PC-9 (cell line): ENCODE results near the gene COLGALT1. TPM values are rescaled to one million over a fixed set of nuclear protein-coding genes. Genes with fewer than 3 reads are reported as not detected.
A peak's percentile ranks its signal among the peaks of the same experiment; 100 is the strongest.

ENCODE experiments used
- BruUV-seq: library from RNA; stranded (reverse); fragments of 400-500 nt; replicated peaks from 2 replicates; lab custom pipeline; 2021; lab: Mats Ljungman, UMichigan
- CTCF ChIA-PET: fragments of 300-600 bp; sonication (Branson Sonifier 250); formaldehyde crosslinking; loops from one replicate; lab custom pipeline; 2022; ENCODE audit warnings: antibody characterized with exemption; lab: Charles Lee
- POLR2A ChIA-PET: fragments of 300-600 bp; sonication (Branson Sonifier 250); formaldehyde crosslinking; loops from one replicate; lab custom pipeline; 2022; ENCODE audit warnings: antibody characterized with exemption; ENCODE audit not compliant: unreplicated experiment; lab: Charles Lee
- DNase-seq, 2 experiments: peaks; one replicate each; pipeline versions ENCODE4 v3.0.0 to v3.0.0-alpha.2; 2015 to 2022; ENCODE audit warnings: mixed read lengths in 1 of 2
- H2AFZ ChIP-seq: fragments of 200-600 bp; sonication (generic); 2 replicates; pipeline ENCODE4 v1.8.1; 2017; ENCODE audit warnings: antibody characterized with exemption
- H3F3A ChIP-seq: fragments of 200-600 bp; sonication (generic); 2 replicates; pipeline ENCODE4 v1.8.1; 2017; ENCODE audit warnings: antibody characterized with exemption, mild to moderate bottlenecking, low read depth; ENCODE audit not compliant: insufficient read depth
- H3K27ac ChIP-seq: fragments of 200-600 bp; sonication (generic); 2 replicates; pipeline ENCODE4 v1.6.1; 2016; ENCODE audit warnings: mixed run types
- H3K27me3 ChIP-seq: fragments of 200-600 bp; sonication (generic); 2 replicates; pipeline ENCODE4 v1.6.1; 2016; ENCODE audit warnings: low read depth, mixed run types; ENCODE audit not compliant: insufficient read depth
- H3K36me3 ChIP-seq: fragments of 200-600 bp; sonication (generic); 2 replicates; pipeline ENCODE4 v1.6.1; 2016; ENCODE audit warnings: low read depth, mixed run types
- H3K4me1 ChIP-seq: fragments of 200-600 bp; sonication (generic); replicated peaks from 2 replicates; pipeline ENCODE4 v1.6.1; 2016; ENCODE audit warnings: mixed run types; ENCODE audit not compliant: insufficient read depth
- H3K4me2 ChIP-seq: fragments of 200-600 bp; sonication (generic); 2 replicates; pipeline ENCODE4 v1.6.1; 2017; ENCODE audit warnings: mixed run types
- H3K4me3 ChIP-seq: fragments of 200-600 bp; sonication (generic); 2 replicates; pipeline ENCODE4 v1.6.1; 2016; ENCODE audit warnings: mixed run types
- H3K79me2 ChIP-seq: fragments of 200-600 bp; sonication (generic); 2 replicates; pipeline ENCODE4 v1.6.1; 2017; ENCODE audit warnings: low read depth, mixed run types
- H3K9me2 ChIP-seq: fragments of 200-600 bp; sonication (generic); 2 replicates; pipeline ENCODE4 v1.8.1; 2017; ENCODE audit warnings: mild to moderate bottlenecking; ENCODE audit not compliant: insufficient read depth
- H3K9me3 ChIP-seq: fragments of 200-600 bp; sonication (generic); 2 replicates; pipeline ENCODE4 v1.8.1; 2016; ENCODE audit warnings: low read depth; ENCODE audit not compliant: insufficient read depth
- H4K20me1 ChIP-seq: fragments of 200-600 bp; sonication (generic); 2 replicates; pipeline ENCODE4 v1.8.1; 2017; ENCODE audit not compliant: insufficient read depth
- EZH2 ChIP-seq: fragments of 200-600 bp; sonication (generic); IDR thresholded peaks from 2 replicates; pipeline ENCODE4 v1.8.0; 2017; ENCODE audit warnings: antibody characterized with exemption, low read depth
- intact Hi-C: fragments of 100-400 bp; cut with micrococcal nuclease; formaldehyde crosslinking; loops from one replicate; pipeline ENCODE4 v1.10.0; 2022; ENCODE audit not compliant: unreplicated experiment
- total RNA-seq: library from RNA; stranded (reverse); gene quantifications from 2 replicates; pipeline ENCODE4 v1.2.3, GENCODE V29; 2021
- TF ChIP-seq, protein P1 (sequence below): fragments of 200-600 bp; sonication (generic); conservative IDR thresholded peaks from 2 replicates; pipeline ENCODE4 v1.6.1; 2017; ENCODE audit warnings: mixed run types, antibody characterized with exemption, mild to moderate bottlenecking, moderate library complexity

The COLGALT1 gene
- total RNA-seq, 1 experiment from 2014 or later = 88.8 TPM

DNA sequence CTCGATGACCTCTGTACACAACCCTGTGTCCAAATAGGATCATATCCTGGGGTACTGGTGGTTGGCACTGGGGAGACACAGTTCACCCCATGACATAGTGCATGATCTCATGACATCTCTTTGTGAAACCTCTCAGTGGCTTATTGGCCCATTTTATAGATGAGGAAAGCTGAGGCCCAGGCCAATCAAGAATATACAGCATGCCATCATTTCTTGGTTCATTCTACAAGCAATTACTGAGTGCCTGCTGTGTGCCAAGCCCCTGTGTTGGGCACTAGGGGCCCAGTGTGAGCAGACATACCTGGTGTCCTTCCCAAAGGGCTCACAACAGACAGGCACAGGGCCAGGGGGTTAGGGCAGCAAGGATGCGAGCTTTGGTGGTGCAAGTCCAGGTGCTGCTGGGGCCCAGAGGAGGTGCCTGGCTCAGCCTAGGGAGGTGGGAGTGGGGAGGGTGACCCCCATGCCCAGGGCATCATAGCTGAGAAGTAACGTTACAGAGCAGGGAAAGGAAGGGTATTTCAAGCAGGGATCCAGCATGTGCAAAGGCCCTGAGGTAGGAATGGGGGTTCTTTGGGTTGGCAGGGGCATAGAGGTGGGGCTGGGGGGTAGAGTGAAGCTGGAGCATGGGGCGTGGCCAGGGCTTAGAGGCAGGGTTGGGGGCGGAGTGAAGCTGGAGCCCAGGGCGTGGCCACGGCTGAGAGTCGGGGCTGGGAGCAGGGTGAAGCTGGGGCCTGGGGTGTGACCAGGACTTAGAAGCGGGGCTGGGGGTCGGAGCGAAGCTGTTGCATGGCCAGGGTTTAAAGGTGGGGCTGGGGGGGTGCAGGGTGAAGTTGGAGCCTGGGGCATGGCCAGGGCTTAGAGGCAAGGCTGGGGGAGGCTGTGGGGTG lies 20.7 kb downstream of the COLGALT1 start:
- no peak for TF ChIP-seq EZH2
- TF ChIP-seq, protein P1, sequence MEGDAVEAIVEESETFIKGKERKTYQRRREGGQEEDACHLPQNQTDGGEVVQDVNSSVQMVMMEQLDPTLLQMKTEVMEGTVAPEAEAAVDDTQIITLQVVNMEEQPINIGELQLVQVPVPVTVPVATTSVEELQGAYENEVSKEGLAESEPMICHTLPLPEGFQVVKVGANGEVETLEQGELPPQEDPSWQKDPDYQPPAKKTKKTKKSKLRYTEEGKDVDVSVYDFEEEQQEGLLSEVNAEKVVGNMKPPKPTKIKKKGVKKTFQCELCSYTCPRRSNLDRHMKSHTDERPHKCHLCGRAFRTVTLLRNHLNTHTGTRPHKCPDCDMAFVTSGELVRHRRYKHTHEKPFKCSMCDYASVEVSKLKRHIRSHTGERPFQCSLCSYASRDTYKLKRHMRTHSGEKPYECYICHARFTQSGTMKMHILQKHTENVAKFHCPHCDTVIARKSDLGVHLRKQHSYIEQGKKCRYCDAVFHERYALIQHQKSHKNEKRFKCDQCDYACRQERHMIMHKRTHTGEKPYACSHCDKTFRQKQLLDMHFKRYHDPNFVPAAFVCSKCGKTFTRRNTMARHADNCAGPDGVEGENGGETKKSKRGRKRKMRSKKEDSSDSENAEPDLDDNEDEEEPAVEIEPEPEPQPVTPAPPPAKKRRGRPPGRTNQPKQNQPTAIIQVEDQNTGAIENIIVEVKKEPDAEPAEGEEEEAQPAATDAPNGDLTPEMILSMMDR = no peak
- Histone ChIP-seq H3K4me2 (no peak overlapping the region), H3K27me3 (no peaks in the 10 kb centered on the region), H3F3A (peaks cover 29% of the 10 kb centered on the region), H3K36me3 (no peaks in the 10 kb centered on the region), H3K27ac (no peak overlapping the region), H4K20me1 (no peaks in the 10 kb centered on the region; the same call in 1 of the 2 replicates), H3K79me2 (no peaks in the 10 kb centered on the region), H3K9me3 (no peaks in the 10 kb centered on the region), H2AFZ (no peak overlapping the region), H3K4me1 (no peaks in the 10 kb centered on the region), H3K9me2 (no peaks in the 10 kb centered on the region), H3K4me3 (no peak overlapping the region)
- DNase-seq = no peak
- CTCF ChIA-PET = interaction anchor here (0.8 kb wide), 1 partner anchor 191 kb away, joined by 3 read pairs; no protein-coding TSS in a partner anchor
- no TSS peak for BruUV-seq
- POLR2A ChIA-PET = interaction anchor here (0.7 kb wide), 1 partner anchor 1209 kb away, joined by 3 read pairs; no protein-coding TSS in a partner anchor
- intact Hi-C loops = no loop called here

DNA sequence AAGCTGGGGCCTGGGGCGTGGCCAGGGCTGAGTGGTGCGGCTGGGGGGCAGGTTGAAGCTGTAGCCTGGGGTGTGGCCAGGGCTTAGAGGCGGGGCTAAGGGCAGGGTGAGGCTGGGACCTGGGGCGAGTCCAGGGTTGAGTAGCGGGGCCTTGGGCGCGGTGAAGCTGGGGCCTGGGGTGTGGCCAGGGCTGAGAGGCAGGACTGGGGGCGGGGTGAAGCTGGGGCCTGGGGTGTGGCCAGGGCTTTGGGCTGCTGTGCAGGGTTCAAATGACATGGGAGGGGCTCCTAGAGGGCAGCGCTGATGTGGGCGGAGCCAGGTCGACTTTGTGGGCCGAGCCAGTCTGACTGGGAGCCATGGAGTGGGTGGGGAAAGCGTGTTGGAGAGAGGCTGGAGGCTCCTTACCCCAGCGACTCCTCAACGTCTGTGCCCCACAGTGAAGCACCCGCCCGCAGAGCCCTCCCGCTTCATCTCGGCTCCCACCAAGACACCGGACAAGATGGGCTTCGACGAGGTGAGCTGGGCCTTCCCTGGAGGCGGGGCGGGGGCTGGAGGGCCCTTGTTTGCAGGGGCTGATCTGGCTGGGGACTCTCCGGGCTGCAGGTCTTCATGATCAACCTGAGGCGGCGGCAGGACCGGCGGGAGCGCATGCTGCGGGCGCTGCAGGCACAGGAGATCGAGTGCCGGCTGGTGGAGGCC lies 21.5 kb downstream of the COLGALT1 start:
- no peak overlapping the region for H3K4me2 ChIP-seq
- no peaks in the 10 kb centered on the region for H3K79me2 ChIP-seq
- no peaks in the 10 kb centered on the region; the same call in 1 of the 2 replicates for H4K20me1 ChIP-seq
- no peaks in the 10 kb centered on the region for H3K4me1 ChIP-seq
- no TSS peak for BruUV-seq
- H3K4me3 ChIP-seq = no peak overlapping the region
- POLR2A ChIA-PET = interaction anchor here (0.7 kb wide), 1 partner anchor 1208 kb away, joined by 3 read pairs; no protein-coding TSS in a partner anchor
- intact Hi-C loops = no loop called here
- H2AFZ ChIP-seq = no peak overlapping the region
- peaks cover 29% of the 10 kb centered on the region for H3F3A ChIP-seq
- H3K27me3 ChIP-seq = no peaks in the 10 kb centered on the region
- H3K27ac ChIP-seq = no peak overlapping the region
- H3K9me3 ChIP-seq = no peaks in the 10 kb centered on the region
- no peak for TF ChIP-seq EZH2
- TF ChIP-seq, protein P1 = no peak
- no peaks in the 10 kb centered on the region for H3K36me3 ChIP-seq
- no peaks in the 10 kb centered on the region for H3K9me2 ChIP-seq
- peak; percentile 45 to 63 for DNase-seq
- CTCF ChIA-PET = interaction anchor here (0.8 kb wide), 1 partner anchor 190 kb away, joined by 3 read pairs; no protein-coding TSS in a partner anchor

DNA sequence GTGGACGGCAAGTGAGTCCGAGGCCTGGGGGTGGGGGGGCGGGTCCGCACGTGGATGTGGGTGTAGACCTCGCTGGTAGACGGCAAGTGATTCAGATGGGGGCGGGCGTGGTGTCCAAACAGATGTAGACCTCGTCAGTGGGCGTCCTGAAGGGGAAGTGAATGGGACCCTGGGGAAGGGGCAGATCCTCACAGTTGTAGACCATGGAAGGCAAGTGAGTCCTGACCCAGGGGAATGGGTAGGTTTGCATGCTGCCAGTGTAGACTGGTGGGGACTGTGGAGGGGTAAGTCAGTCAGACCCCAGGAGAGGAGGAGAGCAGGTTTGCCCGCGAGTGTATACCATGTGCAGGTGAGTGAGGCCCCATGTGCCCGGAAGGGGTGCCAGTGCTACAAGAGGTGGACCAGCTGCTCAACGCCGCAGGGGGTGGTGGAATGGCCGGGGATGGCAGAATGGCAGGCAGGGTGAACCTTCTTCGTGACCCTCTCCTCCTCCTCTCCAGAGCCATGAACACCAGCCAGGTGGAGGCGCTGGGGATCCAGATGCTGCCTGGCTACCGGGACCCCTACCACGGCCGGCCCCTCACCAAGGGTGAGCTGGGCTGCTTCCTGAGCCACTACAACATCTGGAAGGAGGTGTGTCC lies 22.1 kb downstream of the COLGALT1 start:
- H3K9me2 ChIP-seq = no peaks in the 10 kb centered on the region
- no peaks in the 10 kb centered on the region for H3K36me3 ChIP-seq
- intact Hi-C loops = no loop called here
- no peaks in the 10 kb centered on the region for H3K4me1 ChIP-seq
- H3K9me3 ChIP-seq = no peaks in the 10 kb centered on the region
- H3K4me3 ChIP-seq = no peak overlapping the region
- no peak overlapping the region for H3K27ac ChIP-seq
- no peak for TF ChIP-seq EZH2
- TF ChIP-seq, protein P1 = no peak
- CTCF ChIA-PET = no interaction called here
- H3F3A ChIP-seq = peaks cover 26% of the 10 kb centered on the region
- no peaks in the 10 kb centered on the region for H3K79me2 ChIP-seq
- H3K4me2 ChIP-seq = no peak overlapping the region
- POLR2A ChIA-PET = no interaction called here
- no peak overlapping the region for H2AFZ ChIP-seq
- BruUV-seq = no TSS peak
- no peaks in the 10 kb centered on the region for H3K27me3 ChIP-seq
- DNase-seq = no peak
- no peaks in the 10 kb centered on the region; the same call in 1 of the 2 replicates for H4K20me1 ChIP-seq
